ENCODE measurements around the gene SPATC1L.

SPATC1L gene

DNA sequence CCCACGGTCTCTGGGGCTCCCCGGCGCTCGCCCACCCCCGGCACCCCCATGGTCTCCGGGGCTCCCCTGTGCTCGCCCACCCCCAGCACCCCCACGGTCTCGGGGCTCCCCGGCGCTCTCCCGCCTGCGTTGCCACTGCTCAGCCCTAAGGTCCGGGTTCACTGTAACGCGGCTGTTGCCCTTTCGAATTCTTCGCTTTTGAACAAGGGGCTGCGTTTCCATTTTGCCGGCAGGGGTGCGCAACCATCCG is 23.7 kb downstream of the SPATC1L start:
- no peak overlapping the region for H3K4me3 ChIP-seq (ENCODE audit: low read depth, low read length)
- no peak for TF ChIP-seq CTCF (IDR thresholded peaks at IDR 0.05; ENCODE audit: low read depth, low read length)
- no peak for DNase-seq (ENCODE audit: low read depth, low spot score)
- in situ Hi-C loops (cut with HindIII; ENCODE audit: low sequenced_read_pairs), result no loop called here

DNA sequence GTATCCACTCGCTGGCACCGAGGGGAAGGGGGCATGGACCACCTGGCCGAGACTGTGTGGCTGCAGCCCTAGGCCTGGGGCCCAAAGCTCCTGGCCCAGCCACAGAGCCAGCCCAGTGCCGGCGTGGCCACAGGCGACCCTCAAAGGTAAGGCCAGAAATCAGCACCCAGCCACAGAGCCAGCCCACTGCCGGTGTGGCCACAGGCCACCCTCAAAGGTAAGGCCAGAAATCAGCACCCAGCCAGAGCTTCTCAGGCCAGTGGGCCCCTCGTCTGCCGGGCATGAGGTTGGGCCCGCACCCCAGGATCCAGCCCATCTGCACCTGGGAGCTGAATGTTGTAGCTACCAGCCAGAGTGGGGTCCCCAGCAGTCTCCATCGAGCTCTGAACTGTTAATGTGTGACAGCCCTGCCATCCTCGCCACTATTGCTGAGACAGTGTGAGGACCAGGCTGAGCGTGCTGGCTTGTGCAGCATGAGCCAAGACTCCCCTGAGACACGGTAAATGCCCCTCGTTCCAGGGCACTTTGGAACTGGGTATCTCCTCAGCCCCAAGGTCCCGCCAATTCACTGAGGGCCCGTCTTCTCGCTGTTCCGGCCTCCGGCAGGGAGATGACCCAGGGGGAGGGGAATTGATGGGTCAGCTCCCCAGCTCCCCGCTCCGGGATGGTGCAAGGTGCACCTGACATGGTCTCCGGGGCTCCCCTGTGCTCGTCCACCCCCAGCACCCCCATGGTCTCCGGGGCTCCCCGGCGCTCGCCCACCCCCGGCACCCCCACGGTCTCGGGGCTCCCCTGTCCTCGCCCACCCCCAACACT is 24.2 kb downstream of the SPATC1L start:
- no peak for DNase-seq (ENCODE audit: low read depth, low spot score)
- no peak overlapping the region for H3K4me3 ChIP-seq (ENCODE audit: low read depth, low read length)
- in situ Hi-C loops (cut with HindIII; ENCODE audit: low sequenced_read_pairs), result no loop called here
- no peak for TF ChIP-seq CTCF (IDR thresholded peaks at IDR 0.05; ENCODE audit: low read depth, low read length)

- no peak for DNase-seq (ENCODE audit: low read depth, low spot score)
- in situ Hi-C loops (cut with HindIII; ENCODE audit: low sequenced_read_pairs), result no loop called here
- no peak overlapping the region for H3K4me3 ChIP-seq (ENCODE audit: low read depth, low read length)
- TF ChIP-seq CTCF (IDR thresholded peaks at IDR 0.05; ENCODE audit: low read depth, low read length), result no peak
Measured at GRCh38 chr21:46159390-46159789, 24.9 kb downstream of the SPATC1L start.

DNA sequence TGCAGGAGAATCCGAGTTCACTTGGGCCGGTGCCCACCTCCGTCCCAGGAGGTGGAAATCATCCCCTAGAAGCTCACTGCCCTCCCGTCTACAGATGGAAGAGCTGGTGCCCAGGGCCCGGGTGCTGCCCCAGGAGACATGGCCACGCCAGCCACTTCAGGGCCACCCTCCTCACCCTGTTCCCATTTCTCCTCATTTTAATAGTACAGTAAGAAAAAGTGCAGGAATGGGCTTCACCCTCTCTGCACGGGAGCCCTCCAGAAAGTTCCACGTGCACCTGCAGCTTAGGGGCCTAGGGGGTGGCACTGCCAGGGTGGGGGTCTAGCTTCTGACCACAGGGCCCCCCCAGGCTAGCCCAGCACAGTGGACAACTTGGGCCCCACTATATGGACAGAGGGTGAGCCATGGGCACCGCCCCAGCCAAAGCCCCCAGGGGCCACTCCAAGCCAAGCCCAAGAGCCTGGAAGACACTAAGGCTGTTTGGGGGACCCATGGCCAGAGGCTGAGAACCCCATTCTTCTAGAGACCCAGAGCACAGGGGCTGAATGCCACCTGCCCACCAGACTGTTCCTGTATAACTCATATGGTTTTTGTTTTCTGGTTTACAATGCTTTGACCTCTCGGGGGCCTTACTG is 25.5 kb downstream of the SPATC1L start:
- H3K4me3 ChIP-seq (ENCODE audit: low read depth, low read length), result no peak overlapping the region
- in situ Hi-C loops (cut with HindIII; ENCODE audit: low sequenced_read_pairs), result no loop called here
- no peak for TF ChIP-seq CTCF (IDR thresholded peaks at IDR 0.05; ENCODE audit: low read depth, low read length)
- DNase-seq (ENCODE audit: low read depth, low spot score), result no peak

DNA sequence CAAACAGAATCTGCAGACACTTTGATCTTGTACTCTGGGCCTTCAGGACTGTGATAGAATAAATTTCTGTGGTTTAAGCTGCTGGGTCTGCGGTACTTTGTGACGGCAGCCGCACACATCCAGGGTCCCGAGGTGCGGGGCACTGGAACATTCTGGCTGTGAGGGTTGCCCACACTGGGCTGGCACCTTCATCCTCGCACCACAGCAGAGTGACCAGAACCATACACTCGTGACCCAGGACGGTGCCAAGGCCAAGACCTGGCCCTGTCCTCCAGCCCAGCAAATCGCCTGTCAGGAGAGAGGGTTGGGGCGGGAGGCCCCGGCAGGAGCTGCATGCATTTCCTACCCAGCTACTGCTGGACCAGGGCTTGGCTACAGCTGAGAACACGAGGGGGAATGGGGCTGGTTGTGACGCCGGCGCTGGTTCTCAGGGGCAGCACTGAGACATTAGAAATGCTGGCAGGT is 26.2 kb downstream of the SPATC1L start:
- no peak overlapping the region for H3K4me3 ChIP-seq (ENCODE audit: low read depth, low read length)
- no peak for TF ChIP-seq CTCF (IDR thresholded peaks at IDR 0.05; ENCODE audit: low read depth, low read length)
- in situ Hi-C loops (cut with HindIII; ENCODE audit: low sequenced_read_pairs), result no loop called here
- no peak for DNase-seq (ENCODE audit: low read depth, low spot score)

DNA sequence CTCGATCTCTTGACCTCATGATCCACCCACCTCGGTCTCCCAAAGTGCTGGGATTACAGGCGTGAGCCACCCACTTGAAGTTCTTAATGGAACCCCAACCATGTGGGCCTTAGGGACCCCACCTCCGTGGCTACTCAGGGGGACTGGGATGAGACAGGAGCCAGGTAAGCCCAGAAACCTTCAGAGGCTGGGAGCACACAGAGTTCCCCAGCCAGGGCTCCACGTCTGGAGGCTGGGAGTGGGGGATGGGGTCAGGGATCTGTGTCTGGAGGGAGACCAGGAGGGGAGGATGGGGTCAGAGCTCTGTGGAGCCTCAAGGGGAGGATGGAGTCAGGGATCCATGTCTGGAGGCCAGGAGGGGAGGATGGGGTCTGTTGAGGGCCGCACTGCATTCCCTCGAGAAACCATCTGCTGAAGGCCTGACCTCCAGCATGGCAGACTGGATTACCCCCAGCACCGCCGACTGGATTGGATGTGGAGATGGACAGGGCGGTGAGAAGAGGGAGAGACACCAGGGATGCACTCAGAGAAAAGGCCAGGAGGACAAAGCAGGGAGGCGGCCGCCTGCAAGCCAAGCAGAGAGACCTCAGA is 26.8 kb downstream of the SPATC1L start:
- DNase-seq (ENCODE audit: low read depth, low spot score), result no peak
- in situ Hi-C loops (cut with HindIII; ENCODE audit: low sequenced_read_pairs), result no loop called here

More for the DNA sequence above, 26.8 kb downstream of the SPATC1L start:
- H3K4me3 ChIP-seq (ENCODE audit: low read depth, low read length), result no peak overlapping the region
- no peak for TF ChIP-seq CTCF (IDR thresholded peaks at IDR 0.05; ENCODE audit: low read depth, low read length)
